Epithelial cell of esophagus (primary cell): ENCODE measurements around the gene CHADL.
A peak's percentile ranks its signal among the peaks of the same experiment; 100 is the strongest.
"Not testable (repeated sequence)": the region's sequence is repeated elsewhere in the genome, so short reads cannot be mapped to it uniquely, and the experiment has no call there.

Experiments used
- DNase-seq: peaks from one replicate; pipeline ENCODE4 v3.0.0; 2010; ENCODE audit warnings: low read depth
- H3K4me3 ChIP-seq: 2 replicates; pipeline ENCODE4 v1.5.1; 2011; ENCODE audit warnings: mild to moderate bottlenecking, low read length, control low read depth
- CTCF ChIP-seq: IDR thresholded peaks from 2 replicates; pipeline ENCODE4 v1.5.1; 2011; ENCODE audit warnings: low read depth, mild to moderate bottlenecking, low read length, control low read depth, inconsistent platforms; ENCODE audit not compliant: insufficient read depth; ENCODE audit errors: missing control alignments

Gene CHADL

GRCh38 chr22:41264408-41264941 lies 23.7 kb upstream of the CHADL start:
- no peak for TF ChIP-seq CTCF
- H3K4me3 ChIP-seq, result no peak overlapping the region
- DNase-seq, result no peak

GRCh38 chr22:41263704-41264103 lies 23.0 kb upstream of the CHADL start:
- DNase-seq, result peak; percentile 43
- no peak for TF ChIP-seq CTCF

GRCh38 chr22:41262250-41262765 lies 21.6 kb upstream of the CHADL start:
- no peak for DNase-seq
- no peak overlapping the region for H3K4me3 ChIP-seq
- TF ChIP-seq CTCF, result no peak

More at GRCh38 chr22:41263704-41264103, 23.0 kb upstream of the CHADL start:
- no peak overlapping the region for H3K4me3 ChIP-seq

GRCh38 chr22:41261541-41262249 lies 21.0 kb upstream of the CHADL start:
- no peak for DNase-seq
- H3K4me3 ChIP-seq, result no peak overlapping the region
- TF ChIP-seq CTCF, result no peak

GRCh38 chr22:41260871-41261270 lies 20.1 kb upstream of the CHADL start:
- DNase-seq, result no peak
- H3K4me3 ChIP-seq, result no peak overlapping the region

GRCh38 chr22:41259756-41260155 lies 19.0 kb upstream of the CHADL start:
- not testable (repeated sequence) for DNase-seq, H3K4me3 ChIP-seq

More at GRCh38 chr22:41260871-41261270, 20.1 kb upstream of the CHADL start:
- TF ChIP-seq CTCF, result no peak

- no peak for TF ChIP-seq CTCF
- DNase-seq, result no peak
These were observed 17.0 kb upstream of the CHADL start for GRCh38 chr22:41257696-41258095.

More at GRCh38 chr22:41257696-41258095, 17.0 kb upstream of the CHADL start:
- H3K4me3 ChIP-seq, result no peak overlapping the region
